ENCODE results near the gene GDF3. TPM values are rescaled to one million over a fixed set of nuclear protein-coding genes. Genes with fewer than 3 reads are reported as not detected.
"Not testable (repeated sequence)": the region's sequence is repeated elsewhere in the genome, so short reads cannot be mapped to it uniquely, and the experiment has no call there.

Gene GDF3
- total RNA-seq, 2 experiments from 2014 or later = not detected

DNA sequence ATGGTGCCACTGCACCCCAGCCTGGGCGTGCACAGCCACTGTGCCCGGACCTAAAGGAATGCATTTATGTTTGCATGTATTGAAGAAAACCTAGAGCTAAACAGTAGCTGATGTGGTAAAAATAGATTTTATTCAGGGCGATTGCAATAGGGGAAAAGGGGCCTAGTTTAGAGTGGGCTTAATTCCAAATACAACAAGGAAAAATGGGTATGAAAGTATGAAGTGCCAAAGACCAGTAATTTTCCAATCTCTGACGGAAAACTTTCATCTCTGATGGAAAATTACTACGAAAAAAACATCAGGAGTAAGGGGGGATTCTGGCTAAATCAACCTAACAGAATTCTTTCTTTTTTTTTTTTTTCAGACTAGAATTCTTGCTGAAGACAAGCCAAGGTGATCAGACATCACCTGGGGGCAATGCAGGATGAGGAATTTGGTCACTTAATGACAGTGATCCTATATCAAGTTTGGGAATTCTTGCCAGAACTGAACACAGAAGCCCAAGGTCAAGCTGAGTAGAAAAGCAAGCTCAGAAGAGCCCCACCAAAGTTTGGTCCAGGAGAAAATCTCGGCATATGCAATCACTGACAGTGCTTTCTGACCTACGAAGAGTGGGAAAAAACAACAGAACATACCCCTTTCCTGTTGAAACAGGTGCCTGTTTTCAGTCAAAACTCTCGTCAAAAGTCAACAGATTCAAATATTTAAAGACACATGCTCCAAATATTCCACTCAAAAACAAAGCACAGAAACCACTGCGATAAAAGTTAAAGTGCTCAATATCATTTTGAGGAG, 16.1 kb downstream of the GDF3 start:
- no peak overlapping the region for H3K27ac ChIP-seq (ENCODE audit: low read depth in 1 of 2, low read length in 2 of 2)
- H3K9me3 Mint-ChIP-seq = no peaks in the 10 kb centered on the region
- H3K4me3 ChIP-seq (ENCODE audit: low read length) = no peak overlapping the region
- ATAC-seq (ENCODE audit: poor library complexity) (no peak), DNase-seq (no peak)
- no peaks in the 10 kb centered on the region for H3K9me3 ChIP-seq (ENCODE audit: control insufficient read depth in 1 of 2, insufficient read depth in 1 of 2, low read length in 2 of 2)
- H3K27ac Mint-ChIP-seq = no peak overlapping the region
- H3K4me3 Mint-ChIP-seq = no peak overlapping the region
- peaks cover 0 to 4% of the 10 kb centered on the region in 2 experiments for H3K27me3 ChIP-seq (ENCODE audit: control insufficient read depth in 1 of 2, insufficient read depth in 2 of 2, low read length in 2 of 2)
- POLR2A ChIA-PET = no interaction called here
- TF ChIP-seq, protein P1, sequence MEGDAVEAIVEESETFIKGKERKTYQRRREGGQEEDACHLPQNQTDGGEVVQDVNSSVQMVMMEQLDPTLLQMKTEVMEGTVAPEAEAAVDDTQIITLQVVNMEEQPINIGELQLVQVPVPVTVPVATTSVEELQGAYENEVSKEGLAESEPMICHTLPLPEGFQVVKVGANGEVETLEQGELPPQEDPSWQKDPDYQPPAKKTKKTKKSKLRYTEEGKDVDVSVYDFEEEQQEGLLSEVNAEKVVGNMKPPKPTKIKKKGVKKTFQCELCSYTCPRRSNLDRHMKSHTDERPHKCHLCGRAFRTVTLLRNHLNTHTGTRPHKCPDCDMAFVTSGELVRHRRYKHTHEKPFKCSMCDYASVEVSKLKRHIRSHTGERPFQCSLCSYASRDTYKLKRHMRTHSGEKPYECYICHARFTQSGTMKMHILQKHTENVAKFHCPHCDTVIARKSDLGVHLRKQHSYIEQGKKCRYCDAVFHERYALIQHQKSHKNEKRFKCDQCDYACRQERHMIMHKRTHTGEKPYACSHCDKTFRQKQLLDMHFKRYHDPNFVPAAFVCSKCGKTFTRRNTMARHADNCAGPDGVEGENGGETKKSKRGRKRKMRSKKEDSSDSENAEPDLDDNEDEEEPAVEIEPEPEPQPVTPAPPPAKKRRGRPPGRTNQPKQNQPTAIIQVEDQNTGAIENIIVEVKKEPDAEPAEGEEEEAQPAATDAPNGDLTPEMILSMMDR (IDR thresholded peaks at IDR 0.05) = no peak
- CTCF ChIA-PET = no interaction called here
- no peaks in the 10 kb centered on the region for H3K4me1 ChIP-seq (ENCODE audit: insufficient read depth, low read length)
- intact Hi-C loops (cut with DNase I, micrococcal nuclease) = no loop called here
- no peaks in the 10 kb centered on the region for H3K36me3 Mint-ChIP-seq (ENCODE audit: low read depth)
- H3K36me3 ChIP-seq (ENCODE audit: insufficient read depth, low read length) = no peaks in the 10 kb centered on the region
- H3K4me1 Mint-ChIP-seq (ENCODE audit: low read depth) = peaks cover 7% of the 10 kb centered on the region
- H3K27me3 Mint-ChIP-seq = peaks cover 19% of the 10 kb centered on the region

DNA sequence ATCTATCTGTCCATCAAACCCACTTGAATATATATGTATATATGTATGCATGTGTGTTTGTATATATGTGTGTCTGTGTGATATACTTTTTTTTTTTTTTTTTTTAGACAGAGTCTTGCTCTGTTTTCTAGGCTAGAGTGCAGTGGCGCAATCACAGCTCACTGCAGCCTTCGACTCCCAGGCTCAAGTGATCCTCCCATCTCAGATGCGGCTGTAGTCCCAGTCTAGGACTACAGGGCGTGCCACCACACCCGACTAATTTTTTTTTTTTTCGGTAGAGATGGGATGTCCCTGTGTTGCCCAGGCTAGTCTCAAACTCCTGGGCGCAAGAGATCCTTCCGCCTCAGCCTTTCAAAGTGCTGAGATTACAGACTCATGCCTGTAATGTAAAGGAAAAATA, 16.8 kb downstream of the GDF3 start:
- H3K27ac Mint-ChIP-seq = no peak overlapping the region
- peaks cover 7% of the 10 kb centered on the region for H3K4me1 Mint-ChIP-seq (ENCODE audit: low read depth)
- H3K4me1 ChIP-seq (ENCODE audit: insufficient read depth, low read length) = no peaks in the 10 kb centered on the region
- H3K27me3 ChIP-seq (ENCODE audit: control insufficient read depth in 1 of 2, insufficient read depth in 2 of 2, low read length in 2 of 2) = peaks cover 0 to 4% of the 10 kb centered on the region in 2 experiments
- no peaks in the 10 kb centered on the region for H3K9me3 ChIP-seq (ENCODE audit: control insufficient read depth in 1 of 2, insufficient read depth in 1 of 2, low read length in 2 of 2)
- H3K4me3 Mint-ChIP-seq = no peak overlapping the region
- ATAC-seq (ENCODE audit: poor library complexity) (no peak), DNase-seq (no peak)
- H3K36me3 ChIP-seq (ENCODE audit: insufficient read depth, low read length) = no peaks in the 10 kb centered on the region
- intact Hi-C loops (cut with DNase I, micrococcal nuclease) = no loop called here
- no peak overlapping the region for H3K4me3 ChIP-seq (ENCODE audit: low read length)
- no peak overlapping the region for H3K27ac ChIP-seq (ENCODE audit: low read depth in 1 of 2, low read length in 2 of 2)
- CTCF ChIA-PET = no interaction called here
- TF ChIP-seq, protein P1 (IDR thresholded peaks at IDR 0.05) = no peak
- H3K36me3 Mint-ChIP-seq (ENCODE audit: low read depth) = no peaks in the 10 kb centered on the region
- H3K27me3 Mint-ChIP-seq = peaks cover 19% of the 10 kb centered on the region
- H3K9me3 Mint-ChIP-seq = no peaks in the 10 kb centered on the region
- POLR2A ChIA-PET = no interaction called here

DNA sequence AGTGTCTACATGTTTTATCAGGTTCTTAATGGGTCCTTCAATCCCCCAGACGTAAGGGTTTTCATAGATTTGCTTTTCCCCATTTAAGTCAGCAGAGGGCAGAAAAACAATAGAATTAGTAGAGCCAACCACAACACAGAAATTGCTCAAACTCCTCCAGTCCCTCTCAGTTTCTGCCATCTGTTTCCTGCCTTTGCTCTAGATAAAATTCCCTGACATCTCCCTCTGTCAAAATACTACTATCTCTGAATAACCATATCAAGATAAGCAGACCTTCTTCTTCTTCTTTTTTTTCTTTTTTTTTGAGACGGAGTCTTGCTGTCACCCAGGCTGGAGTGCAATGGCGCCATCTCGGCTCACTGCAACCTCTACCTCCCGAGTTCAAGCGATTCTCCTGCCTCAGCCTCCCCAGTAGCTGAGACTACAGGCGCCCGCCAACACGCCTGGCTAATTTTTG, 18.1 kb downstream of the GDF3 start:
- H3K36me3 Mint-ChIP-seq (ENCODE audit: low read depth); H3K4me1 ChIP-seq (ENCODE audit: insufficient read depth, low read length); H3K4me1 Mint-ChIP-seq (ENCODE audit: low read depth); H3K27ac Mint-ChIP-seq; H3K36me3 ChIP-seq (ENCODE audit: insufficient read depth, low read length); H3K9me3 Mint-ChIP-seq; H3K9me3 ChIP-seq (ENCODE audit: control insufficient read depth in 1 of 2, insufficient read depth in 1 of 2, low read length in 2 of 2); H3K4me3 ChIP-seq (ENCODE audit: low read length); H3K27me3 ChIP-seq (ENCODE audit: control insufficient read depth in 1 of 2, insufficient read depth in 2 of 2, low read length in 2 of 2); ATAC-seq (ENCODE audit: poor library complexity); H3K27ac ChIP-seq (ENCODE audit: low read depth in 1 of 2, low read length in 2 of 2); CTCF ChIA-PET: not testable (repeated sequence)
- TF ChIP-seq, protein P1 (IDR thresholded peaks at IDR 0.05) = peak; percentile 47
- POLR2A ChIA-PET = interaction anchor here (0.6 kb wide), 1 partner anchor 10 kb away, joined by 3 read pairs; no protein-coding TSS in a partner anchor
- Mint-ChIP-seq H3K4me3 (peak overlapping the region; percentile 4), H3K27me3 (peaks cover 19% of the 10 kb centered on the region)
- peak in 3 of 14 experiments; percentile 40 to 42 (median 40) for DNase-seq
- intact Hi-C loops (cut with DNase I, micrococcal nuclease) = loop anchor here in 1 of 2 experiments (1.0 kb wide), 1 partner anchor 130 kb away; no protein-coding TSS in a partner anchor

DNA sequence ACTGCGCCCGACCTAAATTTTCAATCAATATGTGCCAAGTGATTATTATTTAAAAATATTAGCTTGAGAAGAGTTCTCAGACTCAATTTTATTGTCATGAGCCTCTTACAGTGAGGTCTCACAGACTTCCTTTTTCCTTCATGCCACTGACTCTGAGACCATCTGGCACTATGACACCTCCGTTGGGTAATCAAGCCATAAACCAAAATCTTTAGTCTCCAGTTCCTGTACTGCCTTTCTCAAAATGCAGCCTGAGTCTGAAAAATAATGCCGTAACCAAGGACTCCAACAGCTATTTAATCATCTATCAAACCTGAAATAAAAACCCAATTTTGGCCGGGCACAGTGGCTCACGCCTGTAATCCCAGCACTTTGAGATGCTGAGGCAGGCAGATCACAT, 20.1 kb downstream of the GDF3 start:
- intact Hi-C loops (cut with DNase I, micrococcal nuclease); H3K27ac Mint-ChIP-seq; H3K36me3 Mint-ChIP-seq (ENCODE audit: low read depth); POLR2A ChIA-PET; H3K9me3 ChIP-seq (ENCODE audit: control insufficient read depth in 1 of 2, insufficient read depth in 1 of 2, low read length in 2 of 2); DNase-seq; H3K27ac ChIP-seq (ENCODE audit: low read depth in 1 of 2, low read length in 2 of 2); ATAC-seq (ENCODE audit: poor library complexity); H3K27me3 ChIP-seq (ENCODE audit: control insufficient read depth in 1 of 2, insufficient read depth in 2 of 2, low read length in 2 of 2); H3K4me3 ChIP-seq (ENCODE audit: low read length); H3K4me1 Mint-ChIP-seq (ENCODE audit: low read depth); H3K4me1 ChIP-seq (ENCODE audit: insufficient read depth, low read length); H3K4me3 Mint-ChIP-seq; H3K36me3 ChIP-seq (ENCODE audit: insufficient read depth, low read length); H3K9me3 Mint-ChIP-seq; CTCF ChIA-PET: not testable (repeated sequence)
- H3K27me3 Mint-ChIP-seq = peaks cover 19% of the 10 kb centered on the region

Data from CD4-positive, alpha-beta T cell (primary cell).